Measurements from ENCODE around the gene BHLHE23. TPM values are rescaled to one million over a fixed set of nuclear protein-coding genes. Genes with fewer than 3 reads are reported as not detected.

BHLHE23 gene
- total RNA-seq, 1 donor from 2014 or later = not detected

GRCh38 chr20:63052571-63053431, 46.0 kb upstream of the BHLHE23 start:
- H3K36me3 Mint-ChIP-seq = no peaks in the 10 kb centered on the region
- no peaks in the 10 kb centered on the region for H3K4me1 Mint-ChIP-seq
- H3K27ac Mint-ChIP-seq = no peak overlapping the region
- DNase-seq (ENCODE audit: low spot score in 2 of 2, unreplicated experiment in 2 of 2) = no peak
- H3K9me3 Mint-ChIP-seq = no peaks in the 10 kb centered on the region
- TF ChIP-seq CTCF (IDR thresholded peaks at IDR 0.05; ENCODE audit: unreplicated experiment) = no peak
- no peak overlapping the region for H3K4me3 Mint-ChIP-seq
- H3K27me3 Mint-ChIP-seq (ENCODE audit: low read depth) = peaks cover 26% of the 10 kb centered on the region

DNA sequence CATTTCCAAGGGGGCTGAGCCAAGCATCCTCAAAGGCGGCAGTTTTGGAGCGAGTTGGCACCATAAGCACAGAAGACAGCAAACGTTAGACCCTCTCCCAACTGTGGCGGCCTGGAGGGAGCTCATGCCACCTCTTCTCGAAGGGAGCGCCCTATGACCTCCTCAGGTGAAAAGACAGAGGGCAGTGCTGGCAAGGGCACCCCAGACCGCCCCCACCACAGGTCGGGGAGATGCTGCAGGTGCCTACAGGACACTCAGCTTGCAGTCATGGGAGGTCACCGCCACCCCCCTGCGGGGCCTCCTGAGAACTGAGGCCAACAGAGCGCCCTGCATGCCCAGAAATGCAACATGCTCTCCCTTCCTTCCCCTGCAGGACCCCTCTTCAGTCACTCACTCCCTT, 45.1 kb upstream of the BHLHE23 start:
- DNase-seq (ENCODE audit: low spot score in 2 of 2, unreplicated experiment in 2 of 2) = no peak
- no peak overlapping the region for H3K4me3 Mint-ChIP-seq
- TF ChIP-seq CTCF (IDR thresholded peaks at IDR 0.05; ENCODE audit: unreplicated experiment) = no peak
- no peak overlapping the region for H3K27ac Mint-ChIP-seq
- no peaks in the 10 kb centered on the region for H3K4me1 Mint-ChIP-seq
- no peaks in the 10 kb centered on the region for H3K9me3 Mint-ChIP-seq
- H3K36me3 Mint-ChIP-seq = no peaks in the 10 kb centered on the region
- H3K27me3 Mint-ChIP-seq (ENCODE audit: low read depth) = peaks cover 35% of the 10 kb centered on the region

GRCh38 chr20:63051186-63051860, 44.6 kb upstream of the BHLHE23 start:
- H3K27ac Mint-ChIP-seq = no peak overlapping the region
- H3K27me3 Mint-ChIP-seq (ENCODE audit: low read depth) = peaks cover 38% of the 10 kb centered on the region
- no peak for TF ChIP-seq CTCF (IDR thresholded peaks at IDR 0.05; ENCODE audit: unreplicated experiment)
- DNase-seq (ENCODE audit: low spot score in 2 of 2, unreplicated experiment in 2 of 2) = no peak
- H3K4me1 Mint-ChIP-seq = no peaks in the 10 kb centered on the region
- H3K36me3 Mint-ChIP-seq = no peaks in the 10 kb centered on the region
- no peak overlapping the region for H3K4me3 Mint-ChIP-seq
- H3K9me3 Mint-ChIP-seq = no peaks in the 10 kb centered on the region

DNA sequence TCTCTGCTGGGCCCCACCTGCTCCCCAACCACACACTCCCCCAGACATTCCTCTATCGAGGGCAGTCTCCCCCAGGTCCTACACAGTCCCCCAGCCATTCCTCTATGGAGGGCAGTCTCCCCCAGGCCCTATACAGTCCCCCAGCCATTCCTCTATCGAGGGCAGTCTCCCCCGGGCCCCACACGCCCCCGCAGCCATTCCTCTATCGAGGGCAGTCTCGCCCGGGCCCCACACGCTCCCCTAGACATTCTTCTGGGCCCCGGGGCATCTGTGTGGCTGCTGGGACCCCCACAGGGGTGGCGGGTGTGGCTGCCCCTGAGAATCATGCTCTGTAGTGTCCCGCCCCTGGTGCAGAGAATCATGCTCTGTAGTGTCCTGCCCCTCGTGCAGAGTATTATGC, 43.6 kb upstream of the BHLHE23 start:
- Mint-ChIP-seq H3K4me1 (no peaks in the 10 kb centered on the region), H3K27me3 (ENCODE audit: low read depth) (peaks cover 45% of the 10 kb centered on the region), H3K36me3 (no peaks in the 10 kb centered on the region), H3K4me3 (no peak overlapping the region), H3K27ac (no peak overlapping the region), H3K9me3 (no peaks in the 10 kb centered on the region)
- no peak for DNase-seq (ENCODE audit: low spot score in 2 of 2, unreplicated experiment in 2 of 2)
- no peak for TF ChIP-seq CTCF (IDR thresholded peaks at IDR 0.05; ENCODE audit: unreplicated experiment)

DNA sequence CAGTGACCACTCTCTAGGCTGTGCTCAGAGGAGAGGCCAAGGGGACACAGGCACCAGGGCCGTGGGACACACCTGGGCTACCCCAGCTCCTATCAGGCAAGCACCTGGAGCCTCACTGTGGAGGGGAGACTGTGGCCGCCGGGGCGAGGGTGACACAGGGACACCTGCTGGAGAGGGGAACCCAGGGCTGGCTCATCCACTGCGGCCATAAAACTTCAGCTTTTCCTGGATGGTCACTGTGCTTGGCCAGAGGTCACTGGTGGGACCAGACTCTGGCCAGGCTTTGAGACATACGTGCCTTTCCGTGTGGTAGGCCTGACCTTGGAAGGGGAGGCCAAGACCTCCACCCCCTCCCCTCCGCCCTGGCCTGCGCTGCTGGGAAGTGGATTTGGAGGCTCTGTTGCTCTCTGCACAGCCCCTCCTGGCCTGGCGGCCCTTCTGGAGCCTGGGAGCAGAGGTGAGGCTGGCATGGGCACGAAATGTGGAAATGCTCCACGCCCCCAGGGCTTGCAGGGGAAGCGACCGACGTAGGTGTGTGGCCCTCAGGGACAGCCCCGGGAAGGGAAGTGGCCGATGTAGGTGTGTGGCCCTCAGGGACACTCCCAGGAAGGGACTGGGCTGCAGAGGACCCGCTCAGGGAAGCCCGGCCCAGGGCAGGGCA, 42.9 kb upstream of the BHLHE23 start:
- no peak overlapping the region for H3K27ac Mint-ChIP-seq
- no peaks in the 10 kb centered on the region for H3K4me1 Mint-ChIP-seq
- no peak overlapping the region for H3K4me3 Mint-ChIP-seq
- TF ChIP-seq CTCF (IDR thresholded peaks at IDR 0.05; ENCODE audit: unreplicated experiment) = no peak
- no peak for DNase-seq (ENCODE audit: low spot score in 2 of 2, unreplicated experiment in 2 of 2)
- no peaks in the 10 kb centered on the region for H3K9me3 Mint-ChIP-seq
- H3K36me3 Mint-ChIP-seq = no peaks in the 10 kb centered on the region
- H3K27me3 Mint-ChIP-seq (ENCODE audit: low read depth) = peaks cover 46% of the 10 kb centered on the region
